Measurements from ENCODE around the gene PKDCC.
"Not testable (repeated sequence)": the region's sequence is repeated elsewhere in the genome, so short reads cannot be mapped to it uniquely, and the experiment has no call there.

PKDCC gene

DNA sequence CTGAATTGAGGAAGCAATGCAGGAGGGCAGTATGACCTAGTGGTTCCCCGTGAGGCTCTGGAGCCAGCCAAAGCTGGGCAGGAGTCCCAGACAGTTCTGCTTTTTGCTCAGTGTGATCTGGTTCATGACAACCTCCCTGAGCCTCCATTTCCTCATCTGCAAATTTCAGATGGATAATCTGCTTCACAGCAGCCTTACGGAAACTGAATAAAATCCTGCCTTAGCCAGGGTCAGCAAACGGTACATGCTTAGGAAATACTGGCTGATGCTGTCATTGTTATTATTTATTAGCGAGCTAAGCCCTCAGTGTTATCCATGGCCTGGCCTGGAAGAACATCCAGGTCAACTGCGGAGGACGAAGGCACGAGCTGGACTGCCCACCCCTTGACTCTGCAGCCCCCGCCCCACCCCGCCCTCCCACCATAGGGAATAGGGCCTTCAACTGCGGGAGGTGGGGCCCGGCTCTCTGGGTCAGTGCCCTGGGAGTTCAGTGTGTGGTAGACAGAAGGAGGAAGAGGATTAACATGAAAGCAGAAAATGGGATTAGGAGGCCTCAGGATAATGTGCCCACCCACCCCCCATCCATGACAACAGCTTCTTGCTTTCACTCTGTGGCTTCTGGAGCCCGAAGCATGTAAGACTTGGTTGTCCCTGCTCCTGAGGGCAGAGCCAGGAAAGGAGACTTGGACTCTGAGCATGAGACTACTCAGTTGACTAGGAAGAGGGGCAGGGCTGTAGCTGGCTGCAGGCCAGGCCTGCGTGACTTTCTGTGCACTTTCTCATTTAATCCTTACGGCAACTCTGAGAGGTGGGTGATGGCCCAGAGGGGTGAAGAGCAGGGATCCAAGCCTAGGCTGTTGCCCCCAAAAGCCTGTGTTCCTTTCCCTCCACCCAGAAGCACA is 13.1 kb downstream of the PKDCC start:
- FAIRE-seq = no peak
- DNase-seq (ENCODE audit: insufficient read length, low spot score) = no peak
- TF ChIP-seq POU2F2 (IDR thresholded peaks at IDR 0.05; ENCODE audit: low read depth, low read length) (no peak), POLR2AphosphoS5 (IDR thresholded peaks at IDR 0.05; ENCODE audit: low read depth, low read length) (no peak), POLR2A (IDR thresholded peaks at IDR 0.05; ENCODE audit: low read depth, low read length) (no peak), TAF1 (IDR thresholded peaks at IDR 0.05; ENCODE audit: low read depth, low read length) (no peak), PAX5 (IDR thresholded peaks at IDR 0.05; ENCODE audit: insufficient read depth, low read length, severe bottlenecking) (no peak), SPI1 (IDR thresholded peaks at IDR 0.05; ENCODE audit: low read depth, low read length) (0 out of 2 replicates have a peak, but pooled peaks have one; percentile 10)

DNA sequence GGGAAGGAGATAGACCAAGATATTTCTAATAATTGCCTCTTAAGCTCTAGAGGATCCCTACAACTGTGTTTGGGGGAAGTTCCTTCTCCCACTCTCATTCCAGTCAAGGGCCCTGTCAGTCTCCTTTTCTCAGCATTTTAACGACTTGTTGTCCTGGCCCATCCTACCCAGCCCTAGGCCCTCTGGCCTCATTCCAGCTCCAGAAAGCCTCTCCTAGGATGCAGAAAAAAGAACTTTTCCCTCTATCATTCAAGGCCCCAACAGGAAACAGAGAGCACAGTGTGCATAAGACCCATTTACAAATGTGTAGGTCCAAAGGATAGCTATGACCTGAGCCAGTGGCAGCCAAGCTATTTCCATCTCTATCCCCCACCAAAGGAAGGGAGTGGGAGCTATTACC is 14.0 kb downstream of the PKDCC start:
- FAIRE-seq (no peak), DNase-seq (ENCODE audit: insufficient read length, low spot score) (no peak)
- TF ChIP-seq POU2F2 (IDR thresholded peaks at IDR 0.05; ENCODE audit: low read depth, low read length) = no peak
- no peak for TF ChIP-seq TAF1 (IDR thresholded peaks at IDR 0.05; ENCODE audit: low read depth, low read length)
- TF ChIP-seq POLR2AphosphoS5 (IDR thresholded peaks at IDR 0.05; ENCODE audit: low read depth, low read length) = no peak
- no peak for TF ChIP-seq SPI1 (IDR thresholded peaks at IDR 0.05; ENCODE audit: low read depth, low read length)
- no peak for TF ChIP-seq POLR2A (IDR thresholded peaks at IDR 0.05; ENCODE audit: low read depth, low read length)
- TF ChIP-seq PAX5 (IDR thresholded peaks at IDR 0.05; ENCODE audit: insufficient read depth, low read length, severe bottlenecking) = no peak

GRCh38 chr2:42063431-42064171 is 15.8 kb downstream of the PKDCC start:
- TF ChIP-seq POLR2A (IDR thresholded peaks at IDR 0.05; ENCODE audit: low read depth, low read length) (no peak), POU2F2 (IDR thresholded peaks at IDR 0.05; ENCODE audit: low read depth, low read length) (no peak), SPI1 (IDR thresholded peaks at IDR 0.05; ENCODE audit: low read depth, low read length) (no peak), POLR2AphosphoS5 (IDR thresholded peaks at IDR 0.05; ENCODE audit: low read depth, low read length) (no peak)
- DNase-seq (ENCODE audit: insufficient read length, low spot score) (no peak), FAIRE-seq (no peak)

GRCh38 chr2:42064417-42064942 is 16.7 kb downstream of the PKDCC start:
- no peak for FAIRE-seq
- no peak for TF ChIP-seq PAX5 (IDR thresholded peaks at IDR 0.05; ENCODE audit: insufficient read depth, low read length, severe bottlenecking)
- no peak for TF ChIP-seq POLR2A (IDR thresholded peaks at IDR 0.05; ENCODE audit: low read depth, low read length)
- TF ChIP-seq POLR2AphosphoS5 (IDR thresholded peaks at IDR 0.05; ENCODE audit: low read depth, low read length) = no peak
- TF ChIP-seq TAF1 (IDR thresholded peaks at IDR 0.05; ENCODE audit: low read depth, low read length) = no peak
- no peak for TF ChIP-seq SPI1 (IDR thresholded peaks at IDR 0.05; ENCODE audit: low read depth, low read length)
- TF ChIP-seq POU2F2 (IDR thresholded peaks at IDR 0.05; ENCODE audit: low read depth, low read length) = no peak
- DNase-seq (ENCODE audit: insufficient read length, low spot score) = no peak

- FAIRE-seq = not testable (repeated sequence)
Observed at GRCh38 chr2:42065753-42066152, 17.9 kb downstream of the PKDCC start.

DNA sequence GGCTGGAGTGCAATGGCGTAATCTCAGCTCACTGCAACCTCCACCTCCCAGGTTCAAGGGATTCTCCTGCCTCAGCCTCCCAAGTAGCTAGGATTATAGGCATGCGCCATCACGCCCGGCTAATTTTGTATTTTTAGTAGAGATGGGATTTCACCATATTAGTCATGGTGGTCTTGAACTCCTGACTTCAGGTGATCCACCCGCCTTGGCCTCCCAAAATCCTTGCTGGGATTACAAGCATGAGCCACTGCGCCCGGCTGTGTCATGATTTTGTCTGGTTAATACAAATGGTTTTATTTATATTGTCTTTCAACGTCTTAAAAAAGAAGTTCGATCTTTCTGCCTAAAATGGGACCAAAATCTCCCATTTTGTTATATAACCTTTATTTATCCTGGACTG is 19.2 kb downstream of the PKDCC start:
- not testable (repeated sequence) for FAIRE-seq; DNase-seq (ENCODE audit: insufficient read length, low spot score)

More at GRCh38 chr2:42065753-42066152, 17.9 kb downstream of the PKDCC start:
- DNase-seq (ENCODE audit: insufficient read length, low spot score) = not testable (repeated sequence)

GRCh38 chr2:42067521-42067920 is 19.7 kb downstream of the PKDCC start:
- FAIRE-seq (no peak), DNase-seq (ENCODE audit: insufficient read length, low spot score) (no peak)
- TF ChIP-seq POLR2A (IDR thresholded peaks at IDR 0.05; ENCODE audit: low read depth, low read length) (no peak), SPI1 (IDR thresholded peaks at IDR 0.05; ENCODE audit: low read depth, low read length) (no peak), POLR2AphosphoS5 (IDR thresholded peaks at IDR 0.05; ENCODE audit: low read depth, low read length) (no peak), TAF1 (IDR thresholded peaks at IDR 0.05; ENCODE audit: low read depth, low read length) (no peak), POU2F2 (IDR thresholded peaks at IDR 0.05; ENCODE audit: low read depth, low read length) (no peak), PAX5 (IDR thresholded peaks at IDR 0.05; ENCODE audit: insufficient read depth, low read length, severe bottlenecking) (no peak)

GRCh38 chr2:42068571-42069178 is 20.9 kb downstream of the PKDCC start:
- TF ChIP-seq PAX5 (IDR thresholded peaks at IDR 0.05; ENCODE audit: insufficient read depth, low read length, severe bottlenecking) = no peak
- no peak for TF ChIP-seq SPI1 (IDR thresholded peaks at IDR 0.05; ENCODE audit: low read depth, low read length)
- no peak for TF ChIP-seq POLR2A (IDR thresholded peaks at IDR 0.05; ENCODE audit: low read depth, low read length)
- TF ChIP-seq POU2F2 (IDR thresholded peaks at IDR 0.05; ENCODE audit: low read depth, low read length) = no peak
- no peak for TF ChIP-seq POLR2AphosphoS5 (IDR thresholded peaks at IDR 0.05; ENCODE audit: low read depth, low read length)
- no peak for TF ChIP-seq TAF1 (IDR thresholded peaks at IDR 0.05; ENCODE audit: low read depth, low read length)
- no peak for FAIRE-seq
- DNase-seq (ENCODE audit: insufficient read length, low spot score) = no peak

- no peak for DNase-seq (ENCODE audit: insufficient read length, low spot score)
- no peak for FAIRE-seq
- TF ChIP-seq TAF1 (IDR thresholded peaks at IDR 0.05; ENCODE audit: low read depth, low read length) (no peak), SPI1 (IDR thresholded peaks at IDR 0.05; ENCODE audit: low read depth, low read length) (no peak), POLR2AphosphoS5 (IDR thresholded peaks at IDR 0.05; ENCODE audit: low read depth, low read length) (no peak), POLR2A (IDR thresholded peaks at IDR 0.05; ENCODE audit: low read depth, low read length) (no peak), POU2F2 (IDR thresholded peaks at IDR 0.05; ENCODE audit: low read depth, low read length) (no peak)
Observed at GRCh38 chr2:42069568-42069967, 21.7 kb downstream of the PKDCC start.
